ENCODE data around the gene ZNF442.
A peak's percentile ranks its signal among the peaks of the same experiment; 100 is the strongest.
"Not testable (repeated sequence)": the region's sequence is repeated elsewhere in the genome, so short reads cannot be mapped to it uniquely, and the experiment has no call there.

Gene ZNF442

DNA sequence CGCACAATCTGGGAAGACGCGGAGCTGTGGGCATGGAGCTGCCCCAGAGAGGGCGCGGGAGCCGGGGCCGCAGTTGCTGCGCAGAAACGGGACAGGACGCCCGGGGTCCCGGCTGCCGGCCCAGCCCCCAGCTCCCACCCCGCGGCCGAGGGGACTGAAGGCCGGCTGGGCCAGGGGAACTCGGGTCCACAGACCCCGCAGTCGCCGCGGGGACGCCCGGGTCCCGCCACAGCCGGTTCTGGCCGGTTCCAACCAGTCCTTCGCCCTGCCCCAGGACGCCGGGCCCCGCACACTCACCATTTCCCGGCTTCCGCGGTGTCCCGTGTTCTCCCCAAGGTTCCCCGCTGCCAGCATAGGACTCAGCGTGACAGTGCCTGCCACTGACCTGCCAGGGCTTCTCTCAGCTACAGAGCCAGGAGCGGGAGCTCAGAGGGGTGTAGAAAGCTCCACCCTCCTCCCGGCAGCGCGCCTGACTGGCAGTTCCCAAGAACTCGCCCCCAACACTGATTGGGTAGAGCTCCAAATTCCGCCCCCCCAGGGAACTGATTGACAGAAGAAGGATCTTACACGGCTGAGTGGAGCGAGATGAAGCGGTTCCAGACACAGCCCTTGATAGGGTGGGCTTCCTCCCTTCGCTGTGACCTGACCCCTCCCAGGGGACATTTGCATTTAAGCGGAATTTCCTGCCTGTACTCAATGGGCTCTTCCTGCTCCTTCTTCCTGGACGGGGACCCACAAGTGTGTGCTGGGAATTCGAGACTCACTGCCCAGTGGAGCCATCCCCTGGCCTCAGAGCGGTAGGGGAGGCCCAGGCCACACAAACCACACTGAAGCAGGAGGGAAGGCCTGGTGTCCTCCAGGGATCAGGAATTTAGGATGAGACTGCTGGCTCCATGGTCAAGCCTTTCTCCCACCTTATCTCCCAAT is at the start of gene ZNF442:
Gene ZNF442, minus strand, starts transcription at position 448 of the 927 bp plus-strand sequence. CDS start 2,052 bp downstream, outside the sequence.
- DNase-seq, result peak; percentile 64

DNA sequence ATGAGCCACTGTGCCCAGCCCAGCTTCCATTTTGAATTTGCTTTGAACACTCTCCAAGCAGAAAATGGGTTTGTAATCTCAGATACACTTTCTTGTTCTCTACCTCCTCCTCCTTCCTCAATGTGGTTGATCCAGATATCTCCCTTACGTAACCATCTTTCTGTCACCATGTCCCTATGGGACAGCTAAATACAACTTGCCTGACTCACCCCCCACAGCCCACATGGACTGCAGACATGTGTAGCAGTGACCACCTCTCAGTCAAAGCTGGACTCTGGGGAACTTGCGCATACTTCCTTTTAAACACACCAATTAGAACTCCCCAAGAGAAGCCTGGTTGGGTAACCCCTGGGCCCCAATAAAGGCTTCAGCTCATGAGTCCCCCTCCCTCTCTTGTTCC is 46.4 kb upstream of the ZNF442 start:
- DNase-seq, result no peak

DNA sequence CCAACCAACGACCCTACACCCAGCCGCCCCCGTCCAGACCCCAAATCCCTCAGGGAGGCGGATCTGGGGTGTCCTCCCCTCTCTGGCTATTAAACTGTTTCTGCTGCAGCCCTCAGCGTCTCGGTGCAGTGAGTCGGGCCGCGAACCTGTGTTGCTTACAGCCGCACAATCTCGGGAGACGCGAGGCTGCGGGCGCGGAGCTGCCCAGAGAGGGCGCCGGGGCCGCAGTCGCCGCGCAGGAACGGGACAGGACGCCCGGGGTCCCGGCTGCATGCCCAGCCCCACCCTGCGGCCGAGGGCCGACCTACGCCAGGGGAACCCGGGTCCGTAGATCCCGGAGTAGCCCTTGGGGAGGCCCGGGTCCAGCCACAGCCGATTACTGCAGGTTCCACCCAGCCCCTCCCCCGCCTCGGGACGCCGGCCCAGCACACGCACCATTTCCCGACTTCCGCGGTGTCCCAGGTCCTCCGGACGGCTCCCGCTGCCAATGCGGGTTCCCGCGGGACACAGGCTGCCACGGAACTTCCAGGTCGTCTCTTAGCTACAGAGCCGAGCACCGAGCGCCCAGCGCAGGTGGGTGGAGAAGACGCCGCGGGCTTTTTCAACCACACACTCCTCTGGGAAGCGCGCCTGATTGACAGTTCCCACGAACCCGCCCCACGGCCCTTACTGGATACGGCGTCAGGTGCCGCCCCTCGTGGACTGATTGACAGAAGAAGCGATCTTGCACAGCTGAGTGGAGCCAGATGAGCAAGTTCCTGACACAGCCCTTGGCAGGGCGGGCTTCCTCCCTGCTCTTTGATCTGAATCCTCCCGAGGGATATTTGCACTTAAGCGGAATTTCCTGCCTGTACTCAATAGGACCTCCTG is 35.4 kb upstream of the ZNF442 start, which contains the start of gene ZNF799:
Gene ZNF799, minus strand, starts transcription at position 639 of the 870 bp plus-strand sequence. Its CDS starts 201 bp downstream, at position 438.
- peak; percentile 87 for DNase-seq

DNA sequence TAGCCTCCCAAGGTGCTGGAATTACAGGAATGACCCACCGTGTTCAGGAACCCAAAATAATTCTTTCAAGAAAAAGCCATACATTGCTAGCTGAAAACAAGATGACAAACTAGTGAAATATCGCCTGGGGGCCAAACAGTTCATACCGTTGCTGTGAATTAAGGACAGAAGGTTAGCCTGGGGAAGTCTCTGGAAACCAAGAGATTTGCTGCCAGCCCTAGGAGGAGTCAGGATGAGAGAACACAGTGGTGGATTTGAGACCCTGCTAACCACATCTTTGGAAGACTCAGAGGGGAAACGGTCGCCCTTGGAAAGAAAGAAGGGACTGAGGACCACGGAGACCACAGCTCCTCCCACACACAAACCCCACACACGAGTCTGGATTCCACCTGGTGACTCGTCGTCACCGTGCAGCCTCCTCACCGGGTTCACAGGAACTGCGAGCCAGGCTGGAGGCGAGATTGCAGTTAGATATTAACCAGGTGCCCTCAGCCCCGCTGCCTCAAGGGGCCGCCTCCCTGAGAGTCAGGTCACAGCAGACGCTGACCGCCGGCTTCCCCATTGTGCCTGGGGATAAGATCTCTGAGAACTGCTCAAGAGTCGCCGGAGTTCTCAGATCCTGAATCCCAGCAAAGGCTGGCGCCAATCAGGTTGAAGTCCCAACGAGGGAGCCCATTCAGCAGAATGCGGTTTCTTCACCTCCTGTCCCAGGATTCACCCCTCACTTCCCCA is 34.6 kb upstream of the ZNF442 start:
- not testable (repeated sequence) for DNase-seq

DNA sequence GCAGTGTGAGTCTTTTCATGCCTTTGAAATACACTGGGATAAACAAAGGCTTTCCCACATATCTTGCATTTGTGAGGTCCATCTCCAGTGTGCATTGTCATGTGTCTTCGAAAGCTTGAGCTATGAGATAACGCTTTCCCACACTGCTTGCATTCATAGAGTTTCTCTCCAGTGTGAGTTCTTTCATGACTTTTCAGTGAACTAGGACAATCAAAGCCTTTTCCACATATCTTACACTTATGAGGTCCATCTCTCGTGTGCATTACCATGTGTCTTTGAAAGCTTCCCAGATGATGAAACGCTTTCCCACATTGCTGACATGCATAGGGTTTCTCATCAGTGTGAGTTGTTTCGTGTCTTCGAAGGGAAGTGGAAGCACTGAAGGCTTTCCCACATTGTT is 25.7 kb upstream of the ZNF442 start:
- not testable (repeated sequence) for DNase-seq

DNA sequence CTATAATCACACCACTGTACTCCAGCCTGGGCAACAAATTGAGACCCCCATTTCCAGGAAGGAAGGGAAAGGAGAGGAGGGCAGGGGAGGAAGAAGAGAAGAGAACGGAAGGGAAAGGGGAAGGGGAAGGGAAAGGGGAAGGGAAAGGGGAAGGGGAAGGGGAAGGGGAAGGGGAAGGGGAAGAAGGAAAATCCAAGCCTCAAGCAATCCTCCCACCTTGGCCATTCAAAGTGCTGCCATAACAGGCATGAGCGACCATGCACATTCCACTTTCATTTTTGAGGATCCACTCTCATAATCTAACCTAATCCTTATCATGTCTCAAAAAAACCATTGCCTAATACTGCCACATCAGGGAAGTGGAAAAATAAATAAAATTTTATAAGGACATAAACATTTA is 20.9 kb upstream of the ZNF442 start:
- DNase-seq, result not testable (repeated sequence)

DNA sequence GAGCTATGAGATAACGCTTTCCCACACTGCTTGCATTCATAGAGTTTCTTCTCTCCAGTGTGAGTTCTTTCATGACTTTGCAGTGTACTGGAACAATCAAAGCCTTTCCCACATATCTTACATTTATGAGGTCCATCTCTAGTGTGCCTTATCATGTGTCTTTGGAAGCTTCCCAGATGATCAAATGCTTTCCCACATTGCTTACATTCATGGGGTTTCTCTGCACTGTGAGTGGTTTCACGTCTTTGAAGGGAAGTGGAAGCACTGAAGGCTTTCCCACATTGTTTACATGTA is 14.9 kb upstream of the ZNF442 start:
- DNase-seq, result no peak

DNA sequence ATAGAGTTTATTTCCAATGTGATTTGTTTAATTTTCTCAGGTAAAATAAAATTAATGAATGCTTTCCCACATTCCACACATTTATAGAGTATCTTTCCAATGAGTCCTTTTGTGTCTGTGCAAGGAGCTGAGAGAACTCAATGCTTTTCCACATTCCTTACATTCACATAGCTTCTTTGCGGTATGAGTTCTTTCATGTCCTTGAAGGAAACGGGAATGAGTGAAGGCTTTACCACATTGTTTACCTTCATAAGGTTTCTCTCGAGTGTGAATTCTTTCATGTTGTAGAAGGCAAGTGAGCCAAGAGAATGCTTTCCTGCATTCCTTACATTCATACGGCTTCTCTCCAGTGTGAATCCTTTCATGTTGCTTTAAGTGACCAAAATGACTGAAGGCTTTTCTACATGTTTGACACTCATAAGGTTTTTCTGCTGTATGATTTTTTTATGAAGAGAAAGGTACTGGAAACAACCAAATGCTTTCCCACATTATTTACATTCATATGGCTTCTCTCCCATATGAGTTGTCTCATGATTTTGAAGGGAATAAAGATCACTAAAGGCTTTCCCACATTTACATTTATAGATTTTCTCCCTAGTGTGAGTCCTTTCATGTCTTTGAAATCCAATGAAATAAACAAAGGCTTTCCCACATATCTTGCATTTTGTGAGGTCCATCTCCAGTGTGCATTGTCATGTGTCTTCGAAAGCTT is 14.4 kb upstream of the ZNF442 start:
- DNase-seq, result no peak

DNA sequence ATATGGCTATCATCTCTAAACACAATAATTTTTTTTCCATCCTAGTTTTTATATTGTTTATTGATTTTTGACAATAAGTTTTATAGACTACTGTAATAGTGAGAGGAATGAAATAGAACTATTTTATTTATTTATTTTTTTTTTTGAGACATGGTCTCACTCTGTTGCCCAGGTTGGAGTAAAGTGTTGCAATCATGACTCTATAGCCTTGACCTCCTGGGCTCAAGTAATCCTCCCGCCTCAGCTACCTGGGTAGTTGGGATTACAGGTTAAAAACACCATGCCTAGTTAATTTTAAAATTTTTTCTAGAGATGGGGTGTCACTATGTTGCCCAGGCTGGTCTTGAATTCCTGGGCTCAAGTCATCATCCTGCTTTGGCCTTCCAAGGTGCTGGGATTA is 8.5 kb upstream of the ZNF442 start:
- DNase-seq, result no peak

DNA sequence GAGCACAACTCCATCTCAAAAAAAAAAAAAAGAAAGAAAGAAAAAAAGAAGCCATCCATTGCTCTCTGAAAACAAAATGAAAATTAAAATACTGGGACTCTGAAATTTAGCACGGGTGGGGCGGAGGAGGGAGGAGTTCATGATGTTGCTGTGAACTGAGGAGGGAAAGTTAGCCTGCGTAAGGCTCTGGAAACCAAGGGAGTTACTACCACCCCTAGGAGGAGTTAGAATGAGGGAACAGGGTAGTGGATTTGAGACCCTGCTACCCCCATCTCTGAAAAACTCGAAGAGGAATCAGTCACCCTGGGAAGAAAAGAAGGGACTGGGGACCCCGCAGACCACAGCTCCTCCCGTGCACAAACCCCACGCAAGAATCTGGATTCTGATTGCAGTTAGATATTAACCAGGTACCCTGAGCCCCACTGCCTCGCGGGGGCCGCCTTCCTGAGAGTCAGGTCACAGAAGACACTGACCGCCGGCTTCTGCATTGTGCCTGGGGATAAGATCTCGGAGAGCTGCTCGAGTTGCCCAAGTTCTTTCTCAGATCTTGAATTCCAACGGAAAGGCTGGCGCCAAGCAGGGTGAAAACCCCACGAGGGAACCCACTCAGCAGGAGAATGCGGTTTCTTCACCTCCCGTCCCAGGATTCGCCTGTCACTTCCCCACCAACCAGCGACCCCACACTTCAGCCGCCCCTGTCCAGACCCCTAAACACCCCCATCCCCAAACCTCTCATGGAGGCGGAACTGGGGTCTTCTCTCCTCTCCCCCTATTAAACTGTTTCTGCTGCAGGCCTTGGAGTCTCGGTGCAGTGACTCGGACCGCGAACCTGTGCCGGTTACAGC is 870 bp downstream of the ZNF442 start:
- DNase-seq, result no peak

DNA sequence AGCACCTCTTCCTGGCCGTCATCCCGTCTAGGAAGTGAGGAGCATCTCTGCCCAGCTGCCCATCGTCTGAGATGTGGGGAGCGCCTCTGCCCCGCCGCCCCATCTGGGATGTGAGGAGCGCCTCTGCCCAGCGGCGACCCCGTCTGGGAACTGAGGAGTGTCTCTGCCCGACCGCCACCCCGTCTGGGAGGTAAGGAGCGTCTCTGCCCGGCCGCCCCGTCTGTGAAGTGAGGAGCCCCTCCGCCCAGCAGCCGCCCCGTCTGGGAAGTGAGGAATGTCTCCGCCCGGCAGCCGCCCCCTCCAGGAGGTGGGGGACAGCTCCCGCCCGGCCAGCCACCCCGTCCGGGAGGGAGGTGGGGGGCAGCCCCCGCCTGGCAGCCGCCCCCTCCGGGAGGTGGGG is 3.2 kb downstream of the ZNF442 start:
- DNase-seq, result not testable (repeated sequence)

DNA sequence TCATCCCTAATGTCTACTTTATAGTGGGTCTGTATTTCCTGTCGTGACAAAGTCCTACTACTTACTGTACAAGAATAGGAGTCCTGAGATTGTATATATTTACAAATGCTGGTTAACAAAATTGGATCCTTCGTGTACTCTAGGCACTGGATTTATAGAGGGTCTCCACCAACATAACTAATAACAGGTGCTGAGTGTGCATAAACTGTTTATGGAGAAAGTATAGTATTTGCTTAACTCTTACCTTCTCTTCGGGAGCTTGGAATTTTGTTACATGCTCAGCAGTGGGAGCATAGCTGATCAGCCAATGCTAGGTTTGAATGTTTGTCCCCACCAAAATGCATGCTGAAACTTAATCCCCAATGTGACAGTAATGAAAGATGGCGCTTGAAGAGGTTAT is 12.1 kb downstream of the ZNF442 start:
- no peak for DNase-seq

DNA sequence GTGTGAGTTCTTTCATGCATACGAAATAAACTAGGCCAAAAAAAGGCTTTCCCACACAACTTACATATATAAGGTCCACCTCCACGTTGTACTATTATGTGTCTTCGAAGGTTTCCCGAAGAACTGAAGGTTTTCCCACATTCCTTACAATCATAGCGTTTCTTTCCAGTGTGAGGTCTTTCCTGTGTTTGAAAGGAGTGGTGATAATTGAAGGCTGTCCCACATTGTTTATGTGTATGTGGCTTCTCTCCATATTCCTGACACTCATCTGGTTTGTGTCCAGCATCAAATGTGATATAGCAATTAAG is 14.6 kb downstream of the ZNF442 start:
- no peak for DNase-seq

DNA sequence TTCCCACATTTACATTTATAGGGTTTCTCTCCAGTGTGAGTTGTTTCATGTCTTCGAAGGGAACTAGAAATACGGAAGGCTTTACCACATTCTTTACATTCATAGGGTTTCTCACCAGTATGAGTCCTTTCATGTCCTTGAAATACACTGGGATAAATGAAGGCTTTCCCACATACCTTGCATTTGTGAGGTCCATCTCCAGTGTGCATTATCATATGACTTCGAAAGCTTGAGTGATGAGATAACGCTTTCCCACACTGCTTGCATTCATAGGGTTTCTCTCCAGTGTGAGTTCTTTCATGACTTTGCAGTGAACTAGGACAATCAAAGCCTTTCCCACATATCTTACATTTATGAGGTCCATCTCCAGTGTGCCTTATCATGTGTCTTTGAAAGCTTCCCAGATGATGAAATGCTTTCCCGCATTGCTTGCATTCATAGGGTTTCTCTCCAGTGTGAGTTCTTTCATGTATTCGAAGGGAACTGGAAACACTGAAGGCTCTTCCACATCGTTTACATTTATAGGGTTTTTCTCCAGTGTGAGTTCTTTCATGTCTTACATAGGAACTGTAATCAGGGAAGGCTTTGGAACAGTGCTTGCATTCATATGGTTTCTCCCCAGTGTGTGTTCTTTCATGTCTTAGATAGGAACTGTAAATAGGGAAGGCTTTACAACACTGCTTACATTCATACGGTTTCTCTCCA is 15.1 kb downstream of the ZNF442 start:
- no peak for DNase-seq

DNA sequence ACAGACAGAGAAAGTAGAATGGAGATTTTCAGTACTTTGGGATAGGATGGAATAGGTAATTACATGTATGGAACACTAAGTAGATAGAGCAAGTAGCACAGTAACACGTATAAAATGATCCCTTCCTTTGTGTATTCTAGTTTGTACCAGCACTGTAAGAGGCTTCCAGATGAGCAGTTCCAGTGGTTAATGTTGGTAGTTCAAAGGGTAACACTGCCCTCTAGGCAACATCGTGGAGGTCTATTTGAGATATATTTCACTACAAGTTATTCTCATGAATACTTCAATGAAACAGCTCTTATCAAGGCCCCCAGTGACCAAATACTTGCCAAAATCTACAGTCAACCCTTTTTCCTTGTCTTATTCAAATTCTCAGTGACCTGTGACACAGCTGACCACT is 18.6 kb downstream of the ZNF442 start:
- no peak for DNase-seq

DNA sequence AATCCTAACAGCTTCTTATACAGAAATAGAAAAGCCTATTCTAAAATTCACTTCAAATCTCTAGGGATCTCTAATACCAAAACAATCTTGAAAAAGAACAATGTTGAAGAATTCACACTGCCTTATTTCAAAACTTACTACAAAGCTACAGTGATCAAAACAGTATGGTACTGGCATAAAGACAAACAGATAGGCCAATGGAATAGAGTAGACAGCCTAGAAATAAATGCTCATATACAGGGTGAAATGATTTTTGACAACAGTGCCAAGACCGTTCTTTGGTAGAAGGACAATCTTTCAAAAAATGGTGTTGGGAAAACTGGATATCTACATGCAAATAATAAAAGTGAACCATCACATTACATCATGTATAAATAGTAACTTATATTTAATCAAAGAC is 20.3 kb downstream of the ZNF442 start:
- no peak for DNase-seq

DNA sequence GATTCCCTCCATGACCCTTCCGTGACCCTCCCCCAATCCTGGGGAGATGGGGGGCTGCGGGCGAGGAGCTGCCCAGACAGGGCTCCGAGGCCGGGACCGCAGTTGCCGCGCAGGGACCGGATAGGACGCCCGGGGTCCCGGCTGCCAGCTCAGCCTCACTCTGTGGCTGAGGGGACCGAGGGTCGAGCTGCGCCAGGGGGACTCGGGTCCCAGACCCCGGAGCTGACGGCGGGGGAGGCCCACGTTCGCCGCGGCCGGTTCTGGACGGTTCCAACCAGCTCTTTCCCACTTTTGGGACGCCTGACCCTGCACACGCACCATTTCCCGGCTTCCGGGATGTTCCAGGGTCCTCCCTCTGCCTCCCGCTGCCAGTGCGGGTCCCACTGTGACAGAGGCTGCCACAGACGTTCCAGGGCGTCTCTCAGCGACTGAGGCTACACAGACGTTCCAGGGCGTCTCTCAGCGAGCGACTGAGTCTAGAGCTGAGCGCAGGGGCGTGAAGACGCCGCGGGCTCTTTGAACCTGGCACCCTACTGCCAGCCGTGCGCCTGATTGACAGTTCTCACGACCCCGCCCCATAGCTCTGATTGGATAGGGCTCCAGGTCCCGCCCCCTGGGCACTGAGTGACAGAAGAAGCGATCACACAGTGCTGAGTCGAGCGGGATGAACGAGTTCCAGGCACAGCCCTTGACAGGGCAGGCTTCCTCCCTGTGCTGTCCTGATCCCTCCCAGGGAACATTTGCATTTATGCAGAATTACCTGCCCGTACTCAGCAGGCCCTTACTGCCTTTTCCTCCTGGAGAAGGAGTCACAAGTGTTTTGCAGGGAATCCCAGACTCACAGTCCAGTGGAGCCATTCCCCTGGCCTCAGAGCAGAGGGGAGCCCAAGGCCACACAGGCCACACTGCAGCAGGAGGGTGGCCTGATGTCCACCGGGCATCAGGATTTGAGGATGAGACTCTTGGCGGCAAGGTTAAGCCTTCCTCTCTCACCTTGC is 32.0 kb downstream of the ZNF442 start, which contains the start of gene ZNF563:
Gene ZNF563, minus strand, starts transcription at position 472 of the 998 bp plus-strand sequence. Its CDS starts 151 bp downstream, at position 321.
- DNase-seq, result peak; percentile 87

DNA sequence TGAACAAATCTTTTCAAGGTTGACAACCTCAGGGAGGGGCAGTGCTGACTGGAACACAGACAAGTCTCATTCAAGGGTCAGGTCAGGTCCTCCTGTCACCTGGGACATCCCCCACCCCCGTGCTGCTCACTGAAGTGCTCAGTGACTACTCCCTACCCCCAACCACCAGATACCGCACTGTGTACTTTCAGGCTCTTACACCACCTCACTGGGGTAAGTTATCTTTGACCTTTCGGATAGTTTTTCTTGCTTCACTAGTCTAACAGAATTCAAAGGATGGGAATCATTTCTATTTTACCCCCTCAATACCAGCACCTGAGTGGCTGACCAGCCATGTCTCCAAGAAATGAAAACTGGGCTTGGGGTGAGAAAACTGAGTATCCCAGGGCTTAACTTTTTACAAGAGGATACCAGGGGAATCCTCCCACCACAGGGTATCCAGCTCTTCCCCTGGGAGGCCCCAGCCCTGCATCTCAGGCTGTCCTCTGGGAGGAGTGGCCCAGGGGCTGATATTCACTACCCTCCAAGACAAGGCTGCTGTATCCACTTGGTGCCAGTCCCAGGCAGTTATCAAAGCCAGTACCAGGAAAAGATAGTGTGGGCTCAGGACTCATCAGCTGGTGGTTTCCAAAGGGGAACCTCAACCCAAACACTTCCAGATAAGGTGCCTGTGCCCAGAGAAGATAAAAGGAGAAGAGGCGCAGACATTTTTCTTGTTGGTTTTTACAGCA is 34.1 kb downstream of the ZNF442 start:
- no peak for DNase-seq

DNA sequence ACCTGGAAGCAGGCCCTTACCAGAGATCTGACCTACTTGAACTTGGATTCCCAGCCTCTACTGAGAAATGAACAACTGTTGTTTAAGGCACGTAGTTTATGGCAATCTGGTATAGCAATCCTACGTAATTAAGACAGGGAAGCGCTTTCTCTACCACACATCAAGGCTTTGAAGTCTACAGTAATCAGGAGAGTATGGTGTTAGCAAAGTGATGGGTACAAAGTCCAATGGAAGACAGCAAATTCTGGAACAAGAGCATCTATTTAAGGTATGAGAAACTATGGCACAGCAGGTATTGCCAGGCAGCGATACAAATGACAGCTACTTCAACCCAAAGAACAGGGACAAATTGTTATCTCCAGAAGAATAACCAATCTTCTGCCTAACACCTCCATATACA is 35.1 kb downstream of the ZNF442 start:
- DNase-seq, result no peak
